H9 (cell line): ENCODE results near the gene SLC9A5. TPM values are rescaled to one million over a fixed set of nuclear protein-coding genes. Genes with fewer than 3 reads are reported as not detected.

ENCODE experiments used
- DNase-seq: peaks from one replicate; pipeline ENCODE4 v3.0.0-alpha.2; 2017
- H2AFZ ChIP-seq: one replicate; pipeline ENCODE4 v1.6.1; 2013; ENCODE audit warnings: mild to moderate bottlenecking, low read length, control low read depth, moderate library complexity
- H2AK5ac ChIP-seq: 2 replicates; pipeline ENCODE4 v1.6.1; 2013; ENCODE audit warnings: low read length, control low read depth, mixed read lengths; ENCODE audit not compliant: insufficient read length
- H2BK120ac ChIP-seq: one replicate; pipeline ENCODE4 v1.6.1; 2013; ENCODE audit warnings: low read depth, mild to moderate bottlenecking, low read length, control low read depth, inconsistent platforms; ENCODE audit not compliant: poor library complexity, severe bottlenecking
- H2BK12ac ChIP-seq: 2 replicates; pipeline ENCODE4 v1.6.1; 2013; ENCODE audit warnings: low read length, control low read depth, mixed read lengths, low read depth; ENCODE audit not compliant: insufficient read length
- H2BK15ac ChIP-seq: 2 replicates; pipeline ENCODE4 v1.6.1; 2013; ENCODE audit warnings: low read depth, low read length, control low read depth
- H2BK20ac ChIP-seq: one replicate; pipeline ENCODE4 v1.6.1; 2013; ENCODE audit warnings: low read depth, mild to moderate bottlenecking, low read length, control low read depth, inconsistent platforms; ENCODE audit not compliant: poor library complexity, severe bottlenecking
- H2BK5ac ChIP-seq: 2 replicates; pipeline ENCODE4 v1.6.1; 2013; ENCODE audit warnings: low read length, control low read depth, mixed read lengths; ENCODE audit not compliant: insufficient read length
- H3K14ac ChIP-seq: 2 replicates; pipeline ENCODE4 v1.6.1; 2013; ENCODE audit warnings: low read length, control low read depth; ENCODE audit not compliant: insufficient read depth
- H3K18ac ChIP-seq: 2 replicates; pipeline ENCODE4 v1.6.1; 2013; ENCODE audit warnings: low read depth, mild to moderate bottlenecking, mixed read lengths, low read length, control low read depth; ENCODE audit not compliant: insufficient read length
- H3K23ac ChIP-seq: 2 replicates; pipeline ENCODE4 v1.6.1; 2013; ENCODE audit warnings: low read length, control low read depth, mixed read lengths, low read depth; ENCODE audit not compliant: insufficient read length
- H3K23me2 ChIP-seq: 2 replicates; pipeline ENCODE4 v1.6.1; 2013; ENCODE audit warnings: low read depth, mild to moderate bottlenecking, mixed read lengths, low read length, control low read depth; ENCODE audit not compliant: insufficient read length, poor library complexity, severe bottlenecking
- H3K27ac ChIP-seq: 2 replicates; pipeline ENCODE4 v1.5.1; 2013; ENCODE audit warnings: low read length, control low read depth, mixed read lengths, low read depth; ENCODE audit not compliant: insufficient read length
- H3K27me3 ChIP-seq: 2 replicates; pipeline ENCODE4 v1.6.1; 2013; ENCODE audit warnings: low read length, control low read depth, inconsistent platforms; ENCODE audit not compliant: insufficient read depth
- H3K4ac ChIP-seq: 2 replicates; pipeline ENCODE4 v1.6.1; 2013; ENCODE audit warnings: low read depth, mild to moderate bottlenecking, control low read depth, inconsistent platforms, low read length, moderate library complexity
- H3K4me1 ChIP-seq: 2 replicates; pipeline ENCODE4 v1.6.1; 2013; ENCODE audit warnings: low read length, control low read depth, inconsistent platforms; ENCODE audit not compliant: insufficient read depth
- H3K4me2 ChIP-seq: 2 replicates; pipeline ENCODE4 v1.6.1; 2013; ENCODE audit warnings: low read length, control low read depth, mixed read lengths; ENCODE audit not compliant: insufficient read length, insufficient read depth
- H3K56ac ChIP-seq: 2 replicates; pipeline ENCODE4 v1.6.1; 2013; ENCODE audit warnings: low read depth, mild to moderate bottlenecking, mixed read lengths, low read length, control low read depth; ENCODE audit not compliant: insufficient read length
- H3K79me1 ChIP-seq: 2 replicates; pipeline ENCODE4 v1.6.1; 2013; ENCODE audit warnings: low read depth, mild to moderate bottlenecking, moderate library complexity, low read length, control low read depth, inconsistent platforms; ENCODE audit not compliant: insufficient read depth, poor library complexity, severe bottlenecking
- H3K79me2 ChIP-seq: 2 replicates; pipeline ENCODE4 v1.6.1; 2013; ENCODE audit warnings: low read length, control low read depth, inconsistent platforms; ENCODE audit not compliant: insufficient read depth
- H3K9ac ChIP-seq: 2 replicates; pipeline ENCODE4 v1.6.1; 2013; ENCODE audit warnings: low read length, control low read depth, mixed read lengths; ENCODE audit not compliant: insufficient read length; ENCODE audit errors: extremely low read depth
- H3K9me3 ChIP-seq: one replicate; pipeline ENCODE4 v1.6.1; 2013; ENCODE audit warnings: low read depth, low read length, inconsistent platforms; ENCODE audit not compliant: control insufficient read depth
- H3T11ph ChIP-seq: one replicate; pipeline ENCODE4 v1.6.1; 2013; ENCODE audit warnings: mild to moderate bottlenecking, low read length, control low read depth, inconsistent platforms
- H4K20me1 ChIP-seq: one replicate; pipeline ENCODE4 v1.6.1; 2013; ENCODE audit not compliant: control insufficient read depth, insufficient read length, insufficient read depth
- H4K5ac ChIP-seq: 2 replicates; pipeline ENCODE4 v1.6.1; 2013; ENCODE audit warnings: low read depth, mild to moderate bottlenecking, mixed read lengths, low read length, control low read depth; ENCODE audit not compliant: insufficient read length
- H4K8ac ChIP-seq: replicated peaks from 2 replicates; pipeline ENCODE4 v1.6.1; 2013; ENCODE audit warnings: low read length, control low read depth, mixed read lengths, low read depth; ENCODE audit not compliant: insufficient read length
- H4K91ac ChIP-seq: 2 replicates; pipeline ENCODE4 v1.6.1; 2013; ENCODE audit warnings: low read depth, mild to moderate bottlenecking, moderate library complexity, mixed read lengths, low read length, control low read depth; ENCODE audit not compliant: insufficient read length
- H3K27ac Mint-ChIP-seq, 3 experiments: 2 replicates in 2 of 3; 3 replicates in 1 of 3; pipeline ENCODE4 v1.8.0; 2020 to 2021; ENCODE audit warnings: mixed read lengths in 3 of 3, mild to moderate bottlenecking in 1 of 3, moderate library complexity in 1 of 3
- H3K27me3 Mint-ChIP-seq: 2 replicates; pipeline ENCODE4 v1.8.0; 2021; ENCODE audit warnings: low read depth, mild to moderate bottlenecking, moderate library complexity, mixed read lengths
- H3K36me3 Mint-ChIP-seq, 3 experiments: 2 replicates in 2 of 3; 3 replicates in 1 of 3; pipeline ENCODE4 v1.8.0; 2020 to 2021; ENCODE audit warnings: low read depth in 3 of 3, mixed read lengths in 3 of 3; ENCODE audit not compliant: insufficient read depth in 1 of 3
- H3K4me1 Mint-ChIP-seq, 2 experiments: 2 replicates each; pipeline ENCODE4 v1.8.0; 2020; ENCODE audit warnings: mixed read lengths in 2 of 2
- H3K4me3 Mint-ChIP-seq, 2 experiments: 2 replicates in 1 of 2; 3 replicates in 1 of 2; pipeline ENCODE4 v1.8.0; 2020 to 2021; ENCODE audit warnings: mild to moderate bottlenecking in 2 of 2, mixed read lengths in 2 of 2, moderate library complexity in 1 of 2
- H3K9me3 Mint-ChIP-seq, 2 experiments: 2 replicates in 1 of 2; 3 replicates in 1 of 2; pipeline ENCODE4 v1.8.0; 2020; ENCODE audit warnings: mild to moderate bottlenecking in 2 of 2, mixed read lengths in 2 of 2, moderate library complexity in 1 of 2
- CTCF ChIP-seq: fragments of 200-600 bp; sonication (generic); conservative IDR thresholded peaks from 3 replicates; pipeline ENCODE4 v1.8.0; 2021; ENCODE audit warnings: antibody characterized with exemption, mild to moderate bottlenecking
- WGBS: extraction: QIAGEN DNeasy Blood & Tissue Kit; methylation state at CpG from one replicate; pipeline ENCODE4 v1.1.7; 2013; ENCODE audit warnings: missing lambda C conversion rate, low lambda C conversion rate, mixed read lengths; ENCODE audit not compliant: insufficient read length; ENCODE audit errors: extremely low coverage; 5-methylcytosine and 5-hydroxymethylcytosine counted together
- total RNA-seq: library from RNA; stranded (reverse); gene quantifications from 2 replicates; pipeline ENCODE4 v1.2.1, GENCODE V29; 2021

The SLC9A5 gene
- total RNA-seq, 1 experiment from 2014 or later = 9.1 TPM

GRCh38 chr16:67201411-67202345 lies 47.1 kb upstream of the SLC9A5 start:
- Histone ChIP-seq H3K9ac (no peak overlapping the region), H2BK12ac (no peak overlapping the region), H3K79me1 (no peaks in the 10 kb centered on the region), H4K20me1 (no peaks in the 10 kb centered on the region), H3K4me1 (no peaks in the 10 kb centered on the region), H4K91ac (no peak overlapping the region), H3K23ac (no peak overlapping the region), H4K8ac (no peak overlapping the region), H3K23me2 (no peaks in the 10 kb centered on the region), H3K79me2 (no peaks in the 10 kb centered on the region), H2AFZ (no peak overlapping the region), H2BK20ac (no peak overlapping the region), H3K27me3 (no peaks in the 10 kb centered on the region), H2BK15ac (no peak overlapping the region), H3K56ac (no peak overlapping the region), H2AK5ac (no peak overlapping the region), H3K18ac (no peak overlapping the region), H3T11ph (no peak overlapping the region), H4K5ac (no peak overlapping the region), H3K4ac (no peak overlapping the region), H3K4me2 (no peak overlapping the region), H2BK5ac (no peak overlapping the region), H3K9me3 (no peaks in the 10 kb centered on the region), H3K14ac (no peak overlapping the region), H3K27ac (no peak overlapping the region), H2BK120ac (no peak overlapping the region)
- no CpG with 5 or more reads among the region's 40 CpGs for WGBS
- Mint-ChIP-seq H3K4me3 (no peak overlapping the region), H3K27ac (no peak overlapping the region), H3K4me1 (peaks cover 13 to 15% of the 10 kb centered on the region in 2 experiments), H3K9me3 (no peaks in the 10 kb centered on the region), H3K27me3 (0 out of 2 replicates have a peak, but pooled peaks cover 3% of the 10 kb centered on the region), H3K36me3 (peaks cover 8 to 44% (median 19%) of the 10 kb centered on the region in 3 experiments; a peak in 6 of 7 replicates)
- TF ChIP-seq CTCF = no peak
- no peak for DNase-seq
